Stimulated activated CD8-positive, alpha-beta memory T cell treated with anti-CD3 and anti-CD28 coated beads, Interleukin-4, amount 100 ng/mL, for 24 hours (primary cell): ENCODE measurements around the gene MTMR1.

Experiments used
- DNase-seq: peaks from one replicate; pipeline ENCODE4 v3.0.0-alpha.2; 2020; ENCODE audit warnings: low read depth

The MTMR1 gene

DNA sequence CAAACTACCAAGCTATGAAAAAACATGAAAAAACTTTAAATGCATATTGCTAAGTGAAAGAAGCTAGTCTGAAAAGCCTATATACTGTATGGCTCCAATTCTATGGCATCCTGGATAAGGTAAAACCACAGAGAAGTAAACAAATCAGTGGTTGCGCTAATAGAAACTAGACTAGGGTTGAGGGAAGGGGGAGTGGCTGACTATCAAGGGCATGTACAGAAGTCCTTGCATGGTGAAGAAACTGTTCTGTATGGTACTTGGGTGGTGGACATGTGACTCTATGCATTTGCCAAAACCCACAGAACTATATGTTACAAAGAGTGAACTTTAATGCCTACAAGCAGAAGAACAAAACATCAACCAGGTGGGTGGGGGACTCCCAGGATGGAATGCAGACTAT lies 96.8 kb downstream of the MTMR1 start:
- no peak for DNase-seq

DNA sequence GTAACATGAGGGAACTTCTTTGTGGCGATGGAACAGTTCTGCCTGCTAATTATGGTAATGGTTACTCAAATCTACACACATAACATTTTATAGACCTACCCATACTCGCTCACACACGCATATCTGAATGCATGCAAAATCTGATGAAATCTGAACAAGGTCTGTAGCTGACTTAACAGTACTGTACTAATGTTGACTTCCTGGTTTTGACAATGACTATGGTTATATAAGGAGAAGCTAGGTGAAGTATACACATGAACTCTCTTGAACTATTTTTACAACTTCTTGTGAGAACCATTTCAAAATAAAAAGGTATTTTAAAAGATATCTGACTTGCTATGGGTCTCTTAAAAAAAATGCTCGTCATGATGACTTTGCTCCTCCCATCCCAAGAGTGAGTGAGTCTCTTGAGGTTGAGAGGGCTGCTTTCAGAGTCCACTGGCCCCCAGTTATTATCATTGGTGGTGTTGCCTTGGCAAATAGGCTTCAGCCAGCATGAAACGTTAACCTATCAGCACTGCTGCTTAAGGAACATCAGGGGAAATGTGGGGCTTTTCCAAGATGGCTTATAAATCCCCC lies 99.8 kb downstream of the MTMR1 start:
- DNase-seq = no peak

DNA sequence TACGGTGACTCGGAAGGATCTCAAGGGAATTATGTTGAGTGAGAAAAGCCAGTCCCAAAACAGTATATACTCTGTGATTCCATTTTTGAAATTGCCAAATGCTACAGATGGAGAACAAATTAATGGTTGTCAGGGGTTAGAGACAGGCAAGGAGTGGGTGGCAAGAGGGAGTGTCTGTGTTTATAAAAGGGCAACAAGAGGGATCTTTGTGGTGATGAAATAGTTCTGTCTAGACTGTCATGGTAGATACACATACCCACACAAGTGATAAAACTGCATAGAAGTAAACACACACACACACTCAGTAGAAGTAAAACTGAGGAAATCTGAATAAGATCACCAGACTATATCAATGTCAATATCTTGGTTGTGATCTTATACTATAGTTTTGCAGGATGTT lies 112.5 kb downstream of the MTMR1 start:
- DNase-seq = no peak

DNA sequence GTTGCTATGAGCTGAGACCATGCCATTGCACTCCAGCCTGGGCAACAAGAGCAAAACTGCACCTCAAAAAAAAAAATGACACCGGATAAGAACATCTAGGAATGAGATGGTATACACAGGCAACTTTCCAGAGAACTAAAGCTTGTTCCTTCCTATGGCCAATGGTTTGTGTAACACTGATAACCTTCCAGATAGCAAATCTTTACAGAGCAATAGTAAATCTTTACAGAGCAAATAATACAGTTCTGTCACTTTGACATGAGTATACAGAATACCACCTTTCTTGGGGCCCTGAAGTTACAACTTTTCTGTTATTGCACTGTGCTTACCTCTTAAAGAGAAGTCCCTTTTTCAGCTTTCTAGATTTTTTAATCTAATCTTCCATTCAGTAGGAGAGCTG lies 113.6 kb downstream of the MTMR1 start:
- DNase-seq = no peak

DNA sequence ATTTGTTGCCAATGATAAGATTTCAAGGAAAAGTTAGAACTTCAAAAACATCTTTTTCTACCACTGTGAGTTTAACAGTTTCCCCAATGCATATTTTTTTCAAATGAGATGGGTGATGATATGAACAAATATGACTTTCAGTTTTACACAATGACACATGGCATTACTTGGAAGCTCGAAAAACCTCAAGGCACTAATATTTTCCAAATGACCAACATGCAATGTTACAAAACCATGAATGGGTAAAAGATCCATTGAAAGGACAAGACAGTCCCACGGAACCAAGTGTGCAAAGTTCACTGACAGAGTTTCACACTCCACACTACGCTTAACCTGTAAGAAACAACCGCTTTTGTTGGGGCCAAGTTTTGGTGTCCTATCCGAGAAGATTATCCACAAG lies 120.7 kb downstream of the MTMR1 start:
- no peak for DNase-seq
